ENCODE results near the gene PTPRR.
A peak's percentile ranks its signal among the peaks of the same experiment; 100 is the strongest.
"Not testable (repeated sequence)": the region's sequence is repeated elsewhere in the genome, so short reads cannot be mapped to it uniquely, and the experiment has no call there.

PTPRR gene

DNA sequence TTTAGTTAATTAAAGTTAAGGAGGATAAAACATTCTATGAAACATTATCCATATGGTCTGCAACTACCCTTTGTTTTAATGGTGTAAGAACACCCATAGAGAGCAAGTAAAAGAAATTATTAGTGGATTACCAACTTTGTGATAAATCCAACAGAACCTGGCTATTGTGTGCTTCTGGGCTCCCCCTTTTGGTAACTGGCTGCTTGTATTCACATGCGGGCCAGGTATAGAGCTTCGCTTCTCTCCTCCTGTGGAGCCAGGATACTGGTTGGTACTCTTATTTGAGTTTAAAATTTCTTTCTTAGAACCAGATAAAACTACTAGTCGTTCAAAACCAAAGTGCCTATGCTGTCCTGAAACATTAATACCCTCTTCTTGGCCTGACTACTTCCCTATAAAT is 81.0 kb downstream of the PTPRR start:
- no peak for DNase-seq

DNA sequence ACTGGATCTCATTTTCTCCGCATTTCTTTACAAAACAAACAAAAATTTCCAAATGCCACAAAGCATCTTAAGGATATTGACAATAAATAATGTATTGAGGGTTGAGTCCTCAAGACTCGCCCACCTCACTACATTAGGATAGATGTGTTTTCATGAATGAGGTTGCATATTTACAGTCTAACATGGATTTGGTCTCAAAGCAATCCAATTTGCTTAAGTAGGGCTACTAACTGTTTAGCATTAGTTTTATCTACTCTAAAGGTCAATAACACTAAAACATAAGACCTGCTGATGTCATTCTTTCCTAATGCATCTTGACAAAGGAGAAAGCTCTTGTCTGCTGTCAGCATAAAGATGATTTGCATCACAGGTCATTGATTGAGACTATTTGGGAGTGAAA is 82.4 kb downstream of the PTPRR start:
- DNase-seq, result no peak

DNA sequence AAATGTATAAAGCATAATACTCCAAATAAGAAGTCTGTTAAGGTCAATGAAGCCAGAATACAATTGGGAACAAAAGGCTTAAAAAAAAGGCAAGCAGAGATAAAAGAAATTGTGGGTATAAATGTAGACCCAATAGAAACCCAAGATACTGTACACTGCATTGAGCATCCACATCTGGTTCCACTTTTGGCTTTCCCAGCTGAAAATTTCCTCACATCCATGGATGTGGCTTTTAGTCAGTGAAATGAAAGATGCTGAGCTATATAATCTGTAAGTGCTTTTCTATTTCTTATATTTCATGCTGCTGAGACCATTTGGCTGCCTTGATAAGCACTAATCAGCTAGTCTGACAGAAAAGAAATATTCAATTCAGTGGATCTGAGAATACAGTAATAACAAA is 83.5 kb downstream of the PTPRR start:
- peak; percentile 36 for DNase-seq

DNA sequence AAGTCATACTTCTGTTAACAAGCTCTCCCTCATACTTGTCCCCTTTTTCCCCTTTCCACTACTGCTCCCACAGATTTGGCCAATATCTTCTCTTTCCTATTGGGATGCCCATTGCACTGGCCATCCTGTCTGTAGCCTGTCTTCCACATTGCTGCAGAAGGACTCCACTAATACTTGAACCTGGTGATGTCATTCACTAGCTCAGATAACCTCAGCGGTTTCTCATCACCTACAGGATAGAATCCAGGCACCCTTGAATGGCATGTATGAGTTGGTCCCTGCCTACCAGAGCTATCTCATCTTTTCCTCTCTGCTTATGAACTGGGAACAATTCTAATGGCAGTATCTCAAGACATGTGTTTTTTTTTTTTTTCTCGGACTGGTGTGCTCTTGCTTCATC is 84.6 kb downstream of the PTPRR start:
- no peak for DNase-seq

DNA sequence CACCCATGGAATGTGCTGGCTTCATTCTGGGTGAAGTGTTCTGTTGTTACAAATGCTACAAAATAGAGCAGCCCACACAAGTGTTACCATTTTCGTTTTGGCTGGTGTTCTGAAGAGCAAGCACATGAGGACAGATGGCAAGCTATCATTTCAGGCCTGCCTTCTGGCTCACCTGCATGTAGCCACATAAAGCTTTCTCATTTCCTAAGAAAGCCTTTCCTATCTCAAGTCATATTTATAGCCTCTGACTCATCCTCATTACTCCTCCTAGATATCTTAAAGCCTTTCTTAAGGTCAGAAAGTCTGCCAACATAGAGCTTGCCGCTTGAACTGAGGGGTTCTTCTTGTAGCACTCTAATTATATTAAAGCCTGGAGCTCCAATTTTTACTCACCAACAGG is 89.0 kb downstream of the PTPRR start:
- peak; percentile 26 for DNase-seq

DNA sequence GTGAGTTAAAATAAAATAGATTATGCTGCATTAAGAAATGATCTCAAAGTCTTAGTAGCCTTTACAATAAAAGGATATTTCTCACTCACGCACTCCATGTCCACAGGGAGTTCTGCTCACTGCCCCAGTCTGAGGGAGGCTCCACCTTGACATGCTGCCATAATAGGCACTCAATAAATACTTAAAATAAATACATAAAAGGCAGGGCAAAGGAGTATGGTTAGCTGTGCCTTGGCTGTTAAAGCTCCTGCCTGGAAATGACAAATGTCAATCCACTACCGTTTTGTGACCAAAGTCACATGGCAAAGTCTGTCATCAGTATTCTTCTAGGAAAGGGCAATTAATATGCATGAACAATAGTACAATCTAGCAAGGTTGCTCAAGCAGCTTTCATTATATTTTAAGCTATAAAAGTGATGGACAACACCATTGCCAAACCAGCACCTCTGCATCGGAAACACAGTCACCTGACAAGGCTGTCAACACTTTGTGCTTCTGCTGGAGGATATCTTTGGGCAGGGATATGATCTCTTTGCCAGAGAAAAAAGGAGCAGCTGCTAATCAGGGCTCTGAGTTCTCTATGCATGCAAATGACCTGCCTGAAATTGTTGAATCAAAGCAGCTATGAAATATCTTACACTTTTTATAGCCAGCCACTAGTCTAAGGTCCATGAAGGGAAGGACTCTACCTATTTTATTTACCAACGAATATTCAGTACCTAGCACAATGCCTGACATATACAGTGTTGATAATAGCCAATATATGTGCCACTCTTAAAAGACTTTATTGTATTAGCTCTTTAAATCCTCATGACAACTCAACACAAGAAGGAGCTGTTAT is 90.1 kb downstream of the PTPRR start:
- no peak for DNase-seq

DNA sequence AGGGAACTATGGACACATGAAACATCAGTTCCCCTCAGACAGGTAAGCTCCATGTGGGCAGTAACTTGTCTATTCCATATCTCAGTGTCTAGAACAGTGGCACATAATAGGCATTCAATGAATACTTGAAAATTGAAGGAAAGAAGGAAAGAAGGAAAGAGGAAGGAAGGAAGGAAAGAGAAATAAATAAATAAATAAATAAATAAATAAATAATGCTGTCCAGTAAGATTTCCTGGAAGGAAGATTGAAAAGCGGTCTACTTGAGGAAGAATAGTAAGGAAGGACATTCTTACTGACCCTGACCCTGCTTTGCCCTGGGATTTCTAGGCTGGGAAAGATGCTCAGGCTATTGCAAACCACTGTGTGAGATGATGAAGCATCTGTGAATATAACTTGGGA is 91.5 kb downstream of the PTPRR start:
- DNase-seq, result no peak

DNA sequence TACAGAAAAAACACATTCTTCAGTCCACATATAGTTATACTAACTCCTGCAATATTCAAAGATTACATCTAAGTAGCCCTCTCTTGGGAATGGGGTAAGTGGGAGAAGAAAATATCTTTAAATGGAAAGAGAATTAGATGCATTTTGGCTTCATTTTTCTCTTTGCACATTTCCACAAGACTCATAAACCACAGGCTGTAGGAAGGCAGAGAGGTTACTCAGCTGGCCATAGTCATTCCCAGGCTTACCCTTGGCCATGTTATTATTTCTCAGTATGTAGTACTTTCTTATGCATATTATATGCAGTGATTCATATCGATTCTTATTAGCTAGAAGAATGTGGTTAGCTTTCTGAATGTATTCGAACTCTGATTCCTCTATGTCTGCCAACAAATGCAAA is 92.2 kb downstream of the PTPRR start:
- DNase-seq, result peak; percentile 90

DNA sequence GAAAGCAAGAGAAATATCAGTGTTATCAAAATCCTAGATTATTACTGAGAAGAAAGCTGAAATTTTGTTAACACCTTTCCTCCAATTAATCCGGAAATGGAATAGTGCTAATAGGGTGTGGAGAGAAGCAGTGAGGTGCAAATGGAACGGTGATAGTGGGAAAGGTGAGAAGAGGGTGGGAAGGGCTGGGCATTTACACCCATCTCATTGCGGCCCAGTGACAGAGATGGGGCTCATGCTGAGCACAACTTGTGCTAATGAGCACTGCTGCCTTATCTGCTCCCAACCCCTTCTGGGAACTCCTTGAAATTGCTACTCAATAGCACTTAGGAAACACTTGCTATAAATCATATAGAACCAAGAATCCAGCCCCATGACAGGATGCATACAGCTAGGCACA is 94.4 kb downstream of the PTPRR start:
- DNase-seq, result no peak

DNA sequence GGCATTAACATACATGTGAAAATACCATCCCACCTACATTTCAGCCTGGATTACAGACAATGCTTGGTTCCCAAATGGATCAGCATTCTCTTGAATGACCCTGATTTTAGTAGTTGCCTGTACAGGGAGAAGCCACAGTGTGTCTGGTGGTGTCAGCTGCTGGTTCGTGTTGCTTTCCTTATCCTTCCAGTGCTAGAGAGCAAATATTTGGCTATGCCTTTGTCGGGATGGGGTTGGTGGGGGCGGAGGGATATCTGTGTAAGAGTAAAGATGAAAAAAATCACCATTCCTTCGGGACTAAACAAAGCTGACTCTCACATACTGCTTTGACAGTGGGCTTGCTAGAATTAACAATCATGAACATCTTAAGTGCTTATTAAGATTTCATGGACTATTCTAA is 96.0 kb downstream of the PTPRR start:
- no peak for DNase-seq

DNA sequence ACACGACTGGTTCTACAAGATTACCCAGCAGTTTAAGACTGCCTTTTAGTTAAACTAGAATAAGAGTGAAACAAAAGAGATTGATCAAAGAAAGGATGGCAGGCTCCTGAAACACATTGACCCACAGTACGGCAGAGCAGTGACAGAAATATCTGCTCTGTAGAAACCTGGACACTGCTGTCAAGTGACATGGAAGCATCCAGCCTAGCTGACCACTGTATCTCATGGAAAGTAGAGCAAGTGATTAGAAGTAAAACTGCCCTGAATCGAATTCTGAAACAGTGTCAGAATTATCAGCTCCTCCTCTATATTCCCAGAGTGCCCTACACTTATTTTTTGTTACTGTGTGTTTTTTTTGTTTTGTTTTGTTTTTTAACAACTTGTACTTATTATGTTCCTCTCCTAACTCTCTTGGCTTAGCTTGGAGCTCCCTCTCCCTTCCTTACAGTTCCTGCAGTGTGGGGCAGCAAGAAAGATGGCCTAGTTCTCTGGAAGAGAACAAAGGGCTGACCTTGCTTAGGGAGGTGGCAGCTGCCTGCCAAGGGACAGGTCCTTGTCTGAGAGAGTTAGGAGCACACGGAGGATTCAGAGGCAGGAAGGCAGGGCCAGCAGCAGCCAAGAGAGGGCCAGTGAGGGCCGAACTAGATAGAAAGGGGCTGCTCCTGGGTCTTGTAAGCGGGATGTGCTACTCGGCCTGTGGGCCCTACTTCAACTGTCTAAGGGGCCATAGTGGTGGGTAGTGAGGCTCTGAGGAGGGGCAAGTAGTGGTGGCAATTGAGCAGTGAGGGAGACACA is 97.2 kb downstream of the PTPRR start:
- no peak for DNase-seq

DNA sequence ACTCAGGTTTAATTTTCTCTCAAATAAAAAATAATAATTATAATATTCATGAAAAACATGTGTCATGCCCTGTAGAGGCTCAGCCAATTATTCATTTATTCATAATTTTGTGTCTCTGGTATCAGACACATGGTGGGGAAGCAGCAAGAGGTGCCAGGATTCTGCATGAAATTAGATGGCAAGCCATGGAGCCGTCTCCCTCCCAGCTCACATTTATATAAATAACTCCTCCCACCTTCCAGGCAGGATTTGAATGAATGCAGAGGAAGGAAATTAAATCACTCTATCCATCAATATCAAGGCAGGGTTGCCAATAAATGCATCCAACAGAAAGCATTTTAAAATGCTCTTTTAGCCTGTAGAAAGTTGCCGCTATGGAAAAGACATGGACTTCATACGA is 98.1 kb downstream of the PTPRR start:
- DNase-seq, result no peak

DNA sequence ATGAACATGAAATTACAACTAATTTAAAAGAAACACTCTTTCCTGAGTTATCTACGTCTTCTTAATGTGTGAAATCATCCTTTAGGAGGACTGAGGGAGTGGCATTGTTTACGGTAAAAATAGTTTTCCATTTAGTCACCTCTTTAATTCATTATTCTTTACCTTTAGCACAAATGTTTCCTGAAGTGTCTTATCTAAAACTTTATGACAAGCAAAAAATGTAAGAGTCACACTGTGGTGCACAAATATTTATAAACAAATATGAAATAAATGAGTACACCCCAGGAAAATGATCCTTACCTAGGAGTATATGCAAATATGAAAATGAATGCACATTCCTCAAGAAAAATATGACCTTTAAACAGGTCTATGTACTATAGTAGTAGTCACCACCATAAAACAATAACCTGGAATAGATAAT is 104.6 kb downstream of the PTPRR start:
- no peak for DNase-seq

DNA sequence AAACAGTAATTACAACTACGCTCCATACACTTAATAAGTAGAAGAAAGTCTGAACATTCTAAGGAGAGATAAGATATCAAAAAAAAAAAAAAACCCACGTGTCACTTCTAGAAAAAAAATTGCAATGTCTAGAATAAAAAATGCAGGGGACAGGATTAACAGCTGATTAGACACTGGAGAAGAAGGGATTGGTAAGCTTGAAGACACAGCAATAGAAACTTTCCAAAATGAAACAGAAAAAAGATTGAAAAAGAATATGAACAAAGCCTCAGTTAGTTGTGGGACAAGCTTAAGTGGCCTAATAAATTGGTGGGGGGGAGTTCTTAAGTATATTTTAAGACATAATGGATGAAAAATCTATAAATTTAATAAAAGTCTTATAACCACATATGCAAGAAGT is 105.5 kb downstream of the PTPRR start:
- DNase-seq, result no peak

DNA sequence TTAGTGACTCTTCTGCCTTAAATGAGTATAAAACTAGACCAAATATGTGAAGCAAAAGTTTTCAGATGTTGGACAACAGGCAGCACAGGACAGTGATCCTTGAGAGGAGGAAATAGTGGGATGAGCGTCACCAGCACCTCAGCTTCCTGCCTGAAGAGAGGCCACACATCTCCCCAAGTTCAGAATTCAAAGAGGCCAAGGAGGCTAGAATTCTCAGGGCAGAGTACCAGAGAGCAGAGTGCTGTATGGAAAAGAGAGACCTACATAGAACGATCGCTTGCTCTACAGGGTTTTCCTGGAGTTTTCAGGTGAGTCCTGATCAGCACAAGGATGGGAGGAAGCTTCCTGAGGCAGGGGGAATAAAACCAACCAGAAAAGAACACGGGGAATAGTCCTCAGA is 107.0 kb downstream of the PTPRR start:
- DNase-seq, result no peak

DNA sequence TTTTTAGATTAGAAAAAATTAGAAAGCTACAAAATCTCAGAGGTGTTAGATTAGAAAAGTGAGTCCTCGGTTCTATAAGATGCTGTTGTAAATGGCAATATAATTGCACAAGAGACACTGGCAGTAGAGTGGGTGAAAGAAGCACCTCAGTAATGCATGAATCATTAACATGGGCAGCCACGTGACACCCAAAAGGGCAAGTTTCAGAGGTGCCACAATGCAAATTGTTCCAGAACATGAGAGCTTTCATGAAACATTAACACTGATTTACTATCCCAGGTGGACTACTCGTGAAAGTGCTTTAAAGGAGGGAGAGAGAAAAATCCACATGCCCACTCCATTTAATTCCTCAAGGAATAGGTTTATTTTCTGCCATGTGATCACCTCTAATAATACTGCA is 108.4 kb downstream of the PTPRR start:
- DNase-seq, result no peak

DNA sequence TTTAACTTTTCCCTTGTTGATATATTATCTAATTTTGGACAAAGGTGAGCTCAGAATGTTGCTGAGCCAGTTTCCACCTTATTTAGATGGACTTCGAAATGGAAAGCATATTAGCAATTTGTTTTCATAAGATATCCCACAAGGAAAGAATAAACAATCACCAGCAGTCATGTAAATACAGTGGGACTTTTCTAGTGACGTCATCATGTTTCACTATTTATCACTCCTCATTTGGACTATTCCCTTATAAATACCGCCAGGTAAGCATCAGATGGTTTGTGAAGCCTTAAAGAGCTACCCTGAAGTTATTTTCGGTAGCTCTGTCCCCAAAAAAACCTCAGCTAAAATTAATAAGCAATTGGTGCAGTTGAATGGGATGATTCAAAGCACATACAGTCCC is 110.7 kb downstream of the PTPRR start:
- no peak for DNase-seq

DNA sequence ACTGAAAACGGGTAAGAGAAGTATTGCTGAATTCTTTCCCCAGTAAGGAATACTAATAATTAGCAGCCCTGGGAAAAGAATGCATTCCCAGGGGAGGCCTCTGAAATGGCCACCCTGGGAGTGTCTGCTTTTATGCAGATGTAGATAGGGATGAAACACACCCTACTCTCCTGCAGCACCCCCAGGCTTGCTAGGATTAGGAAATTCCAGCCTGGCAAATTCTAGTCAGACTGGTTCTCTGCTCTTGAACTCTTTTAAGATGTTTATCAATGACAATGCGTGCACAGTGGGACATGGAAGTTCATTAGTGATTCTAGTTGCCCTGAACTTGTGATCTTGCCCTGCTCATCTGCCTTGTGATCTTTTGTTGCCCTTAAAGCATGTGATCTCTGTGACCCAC is 112.5 kb downstream of the PTPRR start:
- DNase-seq, result not testable (repeated sequence)

DNA sequence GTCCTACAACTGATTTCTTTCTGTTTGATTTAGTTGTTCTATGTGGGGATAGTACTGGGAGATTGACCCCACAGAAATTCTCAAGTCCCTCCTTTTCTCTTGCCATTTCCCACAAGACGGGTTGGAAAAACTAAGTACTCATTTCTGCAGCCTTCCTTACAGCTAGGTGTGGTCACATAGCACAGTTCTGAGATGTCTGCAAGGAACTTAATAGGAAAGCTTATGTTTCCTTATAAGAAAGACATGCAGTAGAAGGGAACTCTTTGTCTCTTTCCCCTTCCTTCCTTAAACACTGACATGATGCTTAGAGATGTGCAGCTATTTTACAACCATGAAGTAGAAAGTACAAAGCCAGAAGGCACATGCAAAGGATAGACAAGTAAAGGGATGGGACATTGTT is 113.7 kb downstream of the PTPRR start:
- DNase-seq, result no peak

DNA sequence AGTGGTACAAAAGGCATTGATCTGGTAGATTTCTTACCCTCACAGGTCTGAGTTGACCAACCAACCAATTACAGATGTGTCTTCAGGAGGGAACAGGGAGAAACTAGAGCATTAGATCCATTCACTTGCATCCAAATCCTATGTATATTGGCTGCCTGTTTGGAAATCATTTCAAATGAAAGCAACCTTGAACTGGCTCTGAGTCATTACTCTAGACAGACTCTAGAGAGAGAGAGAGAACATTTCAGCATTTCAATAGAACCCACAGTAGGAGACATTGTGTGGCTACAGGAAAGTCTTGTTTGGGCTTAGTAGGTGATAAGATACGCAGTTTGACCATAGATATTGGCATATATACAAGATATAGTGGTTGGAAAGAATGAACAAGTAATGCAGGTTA is 114.5 kb downstream of the PTPRR start:
- DNase-seq, result no peak

DNA sequence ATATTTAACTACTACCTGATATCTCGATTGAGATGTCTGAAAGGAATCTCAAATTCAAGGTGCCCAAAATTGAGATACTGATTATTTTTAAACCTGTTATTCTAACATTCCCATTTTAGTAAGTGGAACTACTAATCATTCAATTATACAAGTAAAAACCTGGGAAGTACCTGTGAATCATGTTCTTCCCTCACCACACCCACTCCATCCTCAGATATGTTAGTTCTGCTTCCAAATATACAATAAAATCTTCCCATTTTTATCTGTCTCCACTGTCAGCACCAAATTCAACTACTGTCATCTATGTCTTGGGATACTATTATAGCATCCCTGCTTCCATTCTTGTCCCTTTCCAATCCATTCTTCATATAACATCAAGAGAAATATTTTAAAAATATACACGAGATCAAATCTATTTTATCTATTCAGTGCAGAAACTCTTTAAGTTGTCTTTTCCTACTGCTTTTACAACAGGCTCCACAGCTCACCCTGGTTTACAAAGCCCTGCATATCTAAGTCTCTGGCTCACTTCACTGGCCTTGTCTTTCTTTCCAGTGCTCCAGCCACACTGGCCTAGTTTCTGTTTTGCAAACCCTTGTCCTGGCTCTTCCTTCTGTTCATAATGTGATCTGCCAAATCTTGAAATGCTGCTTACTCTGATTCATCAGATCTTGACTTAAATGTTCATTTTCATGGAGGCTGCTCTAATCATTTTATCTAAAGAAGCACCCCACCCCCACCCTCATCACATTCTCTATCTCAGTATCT is 122.3 kb downstream of the PTPRR start:
- DNase-seq, result no peak

DNA sequence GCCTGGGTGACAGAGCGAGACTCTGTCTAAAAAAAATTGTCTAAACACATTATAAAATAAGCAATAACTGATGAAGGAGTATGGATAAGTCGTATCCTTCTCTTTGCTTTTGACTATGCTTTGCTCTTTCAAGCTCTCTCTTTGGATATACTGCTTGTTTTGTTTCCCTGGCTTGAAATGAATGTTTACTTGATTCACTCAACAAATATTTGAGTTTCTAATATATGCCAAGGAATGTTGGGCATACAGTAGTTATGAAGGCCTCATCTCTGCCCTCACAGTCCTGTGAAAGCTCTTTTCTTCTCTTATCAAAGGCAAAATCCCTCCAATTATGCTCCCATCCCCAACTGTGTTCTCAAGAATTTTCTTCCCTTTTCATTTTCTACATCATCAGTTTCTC is 123.5 kb downstream of the PTPRR start:
- DNase-seq, result no peak

DNA sequence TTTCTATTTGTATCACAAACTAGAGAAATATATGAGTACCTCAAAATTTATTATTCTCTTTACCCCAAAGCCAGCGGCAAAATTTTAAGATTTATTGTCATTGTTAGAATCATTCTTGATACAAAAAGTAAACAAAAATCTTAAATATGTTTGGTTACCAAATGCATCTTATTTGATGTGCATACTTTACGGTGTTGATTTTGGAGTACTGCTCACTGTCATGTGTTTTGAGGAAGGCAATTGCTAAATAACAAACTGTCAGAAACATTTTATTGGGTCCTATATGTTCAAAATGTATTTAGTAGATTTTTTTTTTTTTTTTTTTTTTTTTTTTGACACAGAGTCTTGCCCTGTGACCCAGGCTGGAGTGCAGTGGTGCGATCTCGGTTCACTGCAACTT is 124.9 kb downstream of the PTPRR start:
- no peak for DNase-seq

DNA sequence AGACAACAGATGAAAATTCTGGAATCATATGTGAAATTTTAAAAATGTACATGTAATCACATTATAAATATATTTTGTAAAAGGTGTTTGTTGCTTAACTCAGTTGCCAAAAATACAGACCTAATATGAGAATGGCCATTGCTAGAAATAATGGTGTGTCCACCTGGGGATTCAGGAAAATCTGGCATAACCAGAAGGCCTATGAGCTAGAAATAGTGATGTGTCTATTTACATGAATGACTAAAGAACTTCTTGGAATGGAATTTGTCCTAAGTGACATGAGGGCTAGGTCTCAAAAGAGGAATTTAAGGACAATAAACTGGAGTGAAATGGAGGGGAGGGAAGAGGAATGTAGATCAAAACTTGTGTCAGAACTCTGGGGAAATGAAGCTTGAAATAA is 126.4 kb downstream of the PTPRR start:
- DNase-seq, result no peak

Data from fibroblast of upper back skin (primary cell).